ENCODE results near the gene GPR132. TPM values are rescaled to one million over a fixed set of nuclear protein-coding genes. Genes with fewer than 3 reads are reported as not detected.

The GPR132 gene
- total and polyA plus RNA-seq, 2 of the 13 experiments (the other 11 are each of a cell fraction or from before 2014, with no cell fraction given): not detected

GRCh38 chr14:105020815-105021655 lies 44.2 kb downstream of the GPR132 start, which contains the start of gene CDCA4 (continued):
- TF ChIP-seq AKNA (CRISPR knock-in tag; IDR thresholded peaks at IDR 0.05; ENCODE audit: borderline replicate concordance): 0 out of 2 replicates have a peak, but pooled peaks have one; percentile 31
- no peak for TF ChIP-seq ZNF562 (CRISPR knock-in tag; IDR thresholded peaks at IDR 0.05; ENCODE audit: borderline replicate concordance)
- TF ChIP-seq ZNF589 (CRISPR knock-in tag; conservative IDR thresholded peaks at IDR 0.05): no peak
- TF ChIP-seq ZMAT5 (CRISPR knock-in tag; IDR thresholded peaks at IDR 0.05; ENCODE audit: borderline replicate concordance, low read depth): no peak
- TF ChIP-seq PITX1 (CRISPR knock-in tag; IDR thresholded peaks at IDR 0.05): no peak
- no peak for TF ChIP-seq ZNF318 (CRISPR knock-in tag; IDR thresholded peaks at IDR 0.05)
- no peak for TF ChIP-seq CHD2 (IDR thresholded peaks at IDR 0.05; ENCODE audit: low read depth, low read length)
- TF ChIP-seq ETV5 (CRISPR knock-in tag; IDR thresholded peaks at IDR 0.05; ENCODE audit: borderline replicate concordance): no peak
- no peak for TF ChIP-seq ZSCAN30 (CRISPR knock-in tag; IDR thresholded peaks at IDR 0.05)
- TF ChIP-seq REST (IDR thresholded peaks at IDR 0.05; ENCODE audit: borderline replicate concordance in 1 of 2, low read depth in 1 of 2, low read length in 2 of 2): peak in 1 of 2 experiments; percentile 12; a peak in 1 of 4 replicates

Data from HepG2 (cell line).